Tibial artery (tissue), 4 donors: Measurements from ENCODE around the gene GAL.

Experiments used
- DNase-seq, 2 donors: peaks; one replicate each; pipeline ENCODE4 v3.0.0-alpha.2; 2019
- H3K27ac ChIP-seq, 2 donors: fragments of 200-600 bp; sonication (generic) in 1 of 2; 1 replicate in 1 of 2; 2 replicates in 1 of 2; pipeline ENCODE4 v1.5.1; 2018 to 2019; ENCODE audit warnings: mild to moderate bottlenecking in 1 of 2
- H3K27me3 ChIP-seq, 2 donors: fragments of 200-600 bp; sonication (generic) in 1 of 2; one replicate each; pipeline versions ENCODE4 v1.5.1 to v1.6.0; 2016 to 2019
- H3K36me3 ChIP-seq, 3 donors: fragments of 200-600 bp; sonication (generic) in 2 of 3; one replicate each; pipeline ENCODE4 v1.5.1; 2016 to 2019; ENCODE audit warnings: mild to moderate bottlenecking in 2 of 3
- H3K4me1 ChIP-seq, 4 donors: fragments of 200-600 bp; sonication (generic) in 2 of 4; 1 replicate in 3 of 4; 2 replicates in 1 of 4; pipeline ENCODE4 v1.5.1; 2016 to 2019
- H3K4me3 ChIP-seq, 2 donors: fragments of 200-600 bp; sonication (generic) in 1 of 2; 1 replicate in 1 of 2; 2 replicates in 1 of 2; pipeline ENCODE4 v1.5.1; 2018 to 2019; ENCODE audit warnings: mild to moderate bottlenecking in 2 of 2
- H3K9me3 ChIP-seq, 3 donors: fragments of 200-600 bp; sonication (generic) in 1 of 3; one replicate each; pipeline ENCODE4 v1.5.1; 2016 to 2019
- CTCF ChIP-seq, 2 experiments: fragments of 200-600 bp in 1 of 2; fragments of 450-650 bp in 1 of 2; IDR thresholded peaks; one replicate each; pipeline ENCODE4 v1.5.1; 2017 to 2019; ENCODE audit warnings: antibody characterized with exemption in 2 of 2, mild to moderate bottlenecking in 1 of 2, moderate library complexity in 1 of 2
- intact Hi-C: fragments of 100-400 bp; cut with DNase I; formaldehyde crosslinking; loops from one replicate; pipeline ENCODE4 v1.15.0; 2023; ENCODE audit warnings: low total_unique reads

The GAL gene

DNA sequence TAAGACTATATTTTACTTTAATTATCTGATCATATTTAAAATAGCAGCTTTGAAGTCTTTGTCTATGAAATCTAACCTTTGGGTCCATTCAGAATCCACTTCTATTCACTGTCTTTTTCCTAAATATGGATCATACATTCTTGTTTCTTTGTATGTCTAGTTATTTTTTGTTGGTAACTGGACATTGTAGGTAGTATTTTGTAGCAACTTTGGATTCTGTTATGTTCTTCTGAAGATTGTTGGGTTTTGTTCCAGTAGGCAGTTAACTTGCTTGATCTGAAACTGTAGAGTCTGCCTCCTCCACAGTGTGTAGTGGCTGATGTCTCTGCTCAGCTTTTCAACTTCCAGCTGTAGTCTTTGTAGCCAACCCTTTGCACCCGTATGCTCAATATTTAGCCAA, 37.5 kb upstream of the GAL start:
- Histone ChIP-seq H3K4me1 (no peaks in the 10 kb centered on the region), H3K27me3 (peaks cover 0 to 30% of the 10 kb centered on the region in 2 donors), H3K36me3 (no peaks in the 10 kb centered on the region), H3K27ac (no peak overlapping the region), H3K4me3 (no peak overlapping the region), H3K9me3 (peaks cover 0 to 16% (median 16%) of the 10 kb centered on the region in 3 donors)
- intact Hi-C loops: no loop called here
- no peak for TF ChIP-seq CTCF (IDR thresholded peaks at IDR 0.05)
- no peak for DNase-seq

GRCh38 chr11:68649851-68650555, 34.3 kb upstream of the GAL start:
- no peaks in the 10 kb centered on the region for H3K4me1 ChIP-seq
- no peak for DNase-seq
- no peak overlapping the region for H3K4me3 ChIP-seq
- H3K27ac ChIP-seq: no peak overlapping the region
- peaks cover 0 to 52% of the 10 kb centered on the region in 2 donors for H3K27me3 ChIP-seq
- H3K36me3 ChIP-seq: no peaks in the 10 kb centered on the region
- intact Hi-C loops: no loop called here
- no peak for TF ChIP-seq CTCF (IDR thresholded peaks at IDR 0.05)
- H3K9me3 ChIP-seq: peaks cover 0 to 22% (median 16%) of the 10 kb centered on the region in 3 donors

GRCh38 chr11:68650801-68651200, 33.5 kb upstream of the GAL start:
- H3K9me3 ChIP-seq: peaks cover 0 to 20% (median 15%) of the 10 kb centered on the region in 3 donors
- no peak for DNase-seq
- no peak overlapping the region for H3K27ac ChIP-seq
- H3K4me3 ChIP-seq: no peak overlapping the region
- no peaks in the 10 kb centered on the region for H3K4me1 ChIP-seq
- intact Hi-C loops: no loop called here
- no peaks in the 10 kb centered on the region for H3K36me3 ChIP-seq
- peaks cover 0 to 48% of the 10 kb centered on the region in 2 donors for H3K27me3 ChIP-seq
- no peak for TF ChIP-seq CTCF (IDR thresholded peaks at IDR 0.05)

- H3K27me3 ChIP-seq: peaks cover 0 to 52% of the 10 kb centered on the region in 2 donors
- peaks cover 0 to 15% (median 11%) of the 10 kb centered on the region in 3 donors for H3K9me3 ChIP-seq
- H3K4me1 ChIP-seq: no peaks in the 10 kb centered on the region
- H3K4me3 ChIP-seq: no peak overlapping the region
- no peak for DNase-seq
- H3K36me3 ChIP-seq: no peaks in the 10 kb centered on the region
- H3K27ac ChIP-seq: no peak overlapping the region
- intact Hi-C loops: no loop called here
- TF ChIP-seq CTCF (IDR thresholded peaks at IDR 0.05): no peak
Observed at GRCh38 chr11:68651208-68651984, 32.9 kb upstream of the GAL start.

DNA sequence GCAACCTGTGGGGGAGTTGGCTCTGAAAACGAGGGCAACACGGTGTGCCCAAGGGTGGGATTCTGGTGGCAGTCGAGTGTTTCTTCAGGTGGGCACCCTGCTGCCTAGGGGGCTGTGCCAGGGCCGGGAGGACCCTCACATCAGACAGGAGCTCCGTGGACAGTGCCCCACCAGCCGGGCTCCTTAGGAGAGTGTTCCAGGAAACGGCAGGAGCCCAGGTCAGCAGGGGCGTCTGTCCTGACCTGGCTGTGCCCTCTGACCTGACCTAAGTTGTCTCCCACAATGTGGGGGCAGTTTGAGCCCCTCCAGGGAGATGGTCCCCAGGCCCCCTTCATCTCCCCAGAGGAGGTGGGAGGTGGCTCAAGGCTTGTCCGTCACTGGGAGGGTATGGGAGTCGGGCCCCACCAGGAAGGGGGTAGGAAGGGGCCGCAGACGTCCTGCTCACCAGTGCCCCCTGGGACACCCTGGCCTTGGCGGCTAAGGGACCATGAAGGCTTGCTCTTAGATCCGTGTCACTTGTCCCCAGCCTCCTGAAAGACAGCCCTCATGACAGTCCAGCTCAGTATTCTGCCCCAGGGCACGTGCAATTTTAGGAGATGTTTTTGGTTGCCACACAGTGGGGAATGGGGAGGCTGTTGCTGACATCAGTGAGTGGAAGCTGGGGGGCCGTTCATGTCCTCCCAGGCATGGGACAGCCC, 32.2 kb upstream of the GAL start:
- Histone ChIP-seq H3K36me3 (no peaks in the 10 kb centered on the region), H3K27me3 (peaks cover 0 to 52% of the 10 kb centered on the region in 2 donors)

More for the DNA sequence above, 32.2 kb upstream of the GAL start:
- Histone ChIP-seq H3K4me1 (no peaks in the 10 kb centered on the region), H3K9me3 (peaks cover 0 to 10% (median 7%) of the 10 kb centered on the region in 3 donors), H3K4me3 (no peak overlapping the region), H3K27ac (no peak overlapping the region)
- DNase-seq: no peak
- intact Hi-C loops: no loop called here
- no peak for TF ChIP-seq CTCF (IDR thresholded peaks at IDR 0.05)
